ENCODE results near the gene ING5.

- TF ChIP-seq CTCF (IDR thresholded peaks at IDR 0.05; ENCODE audit: borderline replicate concordance, extremely low read depth, low read length, poor library complexity, severe bottlenecking), result no peak
- TF ChIP-seq EZH2 (IDR thresholded peaks at IDR 0.05; ENCODE audit: borderline replicate concordance, low read depth, low read length, severe bottlenecking), result no peak
These were observed 20.8 kb upstream of the ING5 start for GRCh38 chr2:241680827-241681599.
